Left kidney (tissue), 2 donors: Measurements from ENCODE around the gene ZBTB20. TPM values are rescaled to one million over a fixed set of nuclear protein-coding genes. Genes with fewer than 3 reads are reported as not detected.

Experiments used
- DNase-seq: peaks from one replicate; pipeline ENCODE4 v3.0.0-alpha.2; 2013
- polyA plus RNA-seq: library from polyadenylated mRNA; unstranded; fragments of 120-200 nt; gene quantifications from one replicate; pipeline ENCODE4 v1.2.1, GENCODE V29; 2013; ENCODE audit not compliant: insufficient read length

ZBTB20 gene
- polyA plus RNA-seq, 1 donor = 5.6 TPM

DNA sequence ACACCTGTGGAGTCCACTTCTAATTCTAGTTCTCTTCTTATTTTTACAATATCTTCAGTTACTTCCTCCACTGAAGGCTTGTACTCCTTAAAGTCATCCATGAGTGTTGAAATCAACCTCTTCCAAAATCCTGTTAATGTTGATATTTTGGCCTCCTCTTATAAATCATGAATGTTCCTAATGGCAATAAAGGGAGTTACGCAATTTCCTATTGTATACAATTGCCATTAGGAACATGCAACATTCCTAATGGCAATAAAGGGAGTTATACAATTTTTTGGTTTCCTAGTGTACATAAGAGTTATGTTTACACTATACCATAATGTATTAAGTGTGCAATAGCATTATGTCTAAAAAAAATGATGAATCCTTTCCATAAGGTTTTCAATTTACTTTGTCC is 862.4 kb downstream of the ZBTB20 start:
- no peak for DNase-seq
